ENCODE results near the gene MOCS2.

Gene MOCS2

GRCh38 chr5:53048248-53048647 is 61.3 kb downstream of the MOCS2 start:
- no peak for DNase-seq (ENCODE audit: low read depth)
